CD4-positive, alpha-beta T cell (primary cell): Measurements from ENCODE around the gene ZNF431. TPM values are rescaled to one million over a fixed set of nuclear protein-coding genes. Genes with fewer than 3 reads are reported as not detected.

Source experiments
- ATAC-seq: fragments of 200-7000 bp; cut with Tn5 transposase; one replicate; pipeline ENCODE4 v1.10.0; 2022; ENCODE audit warnings: mild to moderate bottlenecking; ENCODE audit not compliant: poor library complexity
- CTCF ChIA-PET: fragments of 350-600 bp; sonication (Branson Sonifier 250); formaldehyde crosslinking; loops from one replicate; lab custom pipeline; 2021; ENCODE audit warnings: antibody characterized with exemption, inconsistent platforms; lab: Charles Lee
- POLR2A ChIA-PET: fragments of 350-600 bp; sonication (Branson Sonifier 250); formaldehyde crosslinking; loops from one replicate; lab custom pipeline; 2021; ENCODE audit warnings: antibody characterized with exemption, inconsistent platforms; lab: Charles Lee
- DNase-seq, 14 experiments: peaks; one replicate each; pipeline ENCODE4 v3.0.0-alpha.2; 2013 to 2020; ENCODE audit warnings: mixed read lengths in 2 of 14
- H3K27ac ChIP-seq, 2 donors: one replicate each; pipeline versions ENCODE4 v1.5.1 to v1.7.0; 2013; ENCODE audit warnings: low read length in 2 of 2, low read depth in 1 of 2, mild to moderate bottlenecking in 1 of 2
- H3K27me3 ChIP-seq, 2 experiments: 1 replicate in 1 of 2; 2 replicates in 1 of 2; pipeline versions ENCODE4 v1.6.1 to v1.7.0; 2013; ENCODE audit warnings: low read length in 2 of 2, control low read depth in 1 of 2, mild to moderate bottlenecking in 1 of 2, moderate library complexity in 1 of 2; ENCODE audit not compliant: insufficient read depth in 2 of 2, control insufficient read depth in 1 of 2
- H3K36me3 ChIP-seq: one replicate; pipeline ENCODE4 v1.6.1; 2013; ENCODE audit warnings: low read length, control low read depth; ENCODE audit not compliant: insufficient read depth
- H3K4me1 ChIP-seq: one replicate; pipeline ENCODE4 v1.6.1; 2013; ENCODE audit warnings: low read length, control low read depth; ENCODE audit not compliant: insufficient read depth
- H3K4me3 ChIP-seq: one replicate; pipeline ENCODE4 v1.5.1; 2013; ENCODE audit warnings: mild to moderate bottlenecking, low read length, moderate library complexity
- H3K9me3 ChIP-seq, 2 experiments: 1 replicate in 1 of 2; 2 replicates in 1 of 2; pipeline versions ENCODE4 v1.6.1 to v1.7.0; 2013; ENCODE audit warnings: low read length in 2 of 2, mild to moderate bottlenecking in 2 of 2, control low read depth in 1 of 2, moderate library complexity in 1 of 2; ENCODE audit not compliant: control insufficient read depth in 1 of 2, insufficient read depth in 1 of 2
- H3K27ac Mint-ChIP-seq: one replicate; pipeline ENCODE4 v1.8.0; 2020; ENCODE audit warnings: mixed read lengths
- H3K27me3 Mint-ChIP-seq: one replicate; pipeline ENCODE4 v1.8.0; 2021; ENCODE audit warnings: mixed read lengths
- H3K36me3 Mint-ChIP-seq: one replicate; pipeline ENCODE4 v1.8.0; 2021; ENCODE audit warnings: low read depth, mixed read lengths
- H3K4me1 Mint-ChIP-seq: one replicate; pipeline ENCODE4 v1.8.0; 2021; ENCODE audit warnings: low read depth, mixed read lengths
- H3K4me3 Mint-ChIP-seq: one replicate; pipeline ENCODE4 v1.8.0; 2020; ENCODE audit warnings: mild to moderate bottlenecking, mixed read lengths
- H3K9me3 Mint-ChIP-seq: one replicate; pipeline ENCODE4 v1.8.0; 2020; ENCODE audit warnings: mixed read lengths
- intact Hi-C, 2 experiments: fragments of 100-400 bp; cut with DNase I in 1 of 2; cut with micrococcal nuclease in 1 of 2; formaldehyde crosslinking; loops; one replicate each; pipeline versions ENCODE4 v1.15.1 to v1.9.0; 2023 to 2025; cut with DNase I, micrococcal nuclease
- total RNA-seq, 174 experiments: library from RNA in 2 of 174; stranded (reverse) in 2 of 174; gene quantifications; one replicate each; pipeline ENCODE4 v1.2.3 and lab custom pipeline; 2021 to 2026
- TF ChIP-seq, protein P1 (sequence below): fragments of 200-600 bp; IDR thresholded peaks from one replicate; pipeline ENCODE4 v1.8.0; 2022; ENCODE audit warnings: antibody characterized with exemption, mild to moderate bottlenecking

The ZNF431 gene
- total RNA-seq, 2 experiments from 2014 or later = 24.6 to 25.9 TPM

DNA sequence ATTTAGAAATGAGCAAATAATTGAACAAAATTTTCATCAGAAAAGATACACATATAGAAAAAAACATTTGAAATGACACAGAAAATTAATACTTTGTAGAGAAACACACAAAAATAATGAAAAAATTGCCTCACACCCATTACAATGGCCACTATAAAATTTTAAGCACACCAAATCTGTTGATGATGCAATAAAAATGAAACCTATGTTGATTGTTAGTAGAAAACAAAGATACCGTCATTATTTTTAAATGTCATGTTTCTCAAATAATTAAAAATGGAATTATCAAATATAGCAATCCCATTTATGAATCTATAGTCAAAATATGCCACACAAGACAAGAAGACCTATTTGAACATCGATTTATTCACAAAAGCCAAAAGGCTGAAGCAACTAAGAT, 96.8 kb downstream of the ZNF431 start:
- Mint-ChIP-seq H3K4me3 (no peak overlapping the region), H3K9me3 (no peaks in the 10 kb centered on the region), H3K27ac (no peak overlapping the region), H3K36me3 (no peaks in the 10 kb centered on the region), H3K27me3 (no peaks in the 10 kb centered on the region), H3K4me1 (no peaks in the 10 kb centered on the region)
- ChIA-PET CTCF (no interaction called here), POLR2A (no interaction called here)
- no peak overlapping the region for H3K27ac ChIP-seq
- TF ChIP-seq, protein P1, sequence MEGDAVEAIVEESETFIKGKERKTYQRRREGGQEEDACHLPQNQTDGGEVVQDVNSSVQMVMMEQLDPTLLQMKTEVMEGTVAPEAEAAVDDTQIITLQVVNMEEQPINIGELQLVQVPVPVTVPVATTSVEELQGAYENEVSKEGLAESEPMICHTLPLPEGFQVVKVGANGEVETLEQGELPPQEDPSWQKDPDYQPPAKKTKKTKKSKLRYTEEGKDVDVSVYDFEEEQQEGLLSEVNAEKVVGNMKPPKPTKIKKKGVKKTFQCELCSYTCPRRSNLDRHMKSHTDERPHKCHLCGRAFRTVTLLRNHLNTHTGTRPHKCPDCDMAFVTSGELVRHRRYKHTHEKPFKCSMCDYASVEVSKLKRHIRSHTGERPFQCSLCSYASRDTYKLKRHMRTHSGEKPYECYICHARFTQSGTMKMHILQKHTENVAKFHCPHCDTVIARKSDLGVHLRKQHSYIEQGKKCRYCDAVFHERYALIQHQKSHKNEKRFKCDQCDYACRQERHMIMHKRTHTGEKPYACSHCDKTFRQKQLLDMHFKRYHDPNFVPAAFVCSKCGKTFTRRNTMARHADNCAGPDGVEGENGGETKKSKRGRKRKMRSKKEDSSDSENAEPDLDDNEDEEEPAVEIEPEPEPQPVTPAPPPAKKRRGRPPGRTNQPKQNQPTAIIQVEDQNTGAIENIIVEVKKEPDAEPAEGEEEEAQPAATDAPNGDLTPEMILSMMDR = no peak
- no peaks in the 10 kb centered on the region for H3K27me3 ChIP-seq
- no peaks in the 10 kb centered on the region for H3K36me3 ChIP-seq
- H3K4me3 ChIP-seq = no peak overlapping the region
- DNase-seq (no peak), ATAC-seq (no peak)
- no peaks in the 10 kb centered on the region for H3K9me3 ChIP-seq
- no peaks in the 10 kb centered on the region for H3K4me1 ChIP-seq
- intact Hi-C loops = no loop called here

Other genes starting within 250 kb of the ZNF431 start
- gene ZNF85, start 218.8 kb upstream of the ZNF431 start, total RNA-seq = 1 to 10 TPM; 3.4 to 4.7 TPM
- 10 to 100 TPM; 40.5 to 43.8 TPM for gene ZNF430, start 121.4 kb upstream of the ZNF431 start, total RNA-seq
- gene ZNF714, start 59.8 kb upstream of the ZNF431 start, total RNA-seq = 10 to 100 TPM in 1 of 2 experiments, 1 to 10 TPM in 1; 8.0 to 10.0 TPM
- gene ZNF708, start 187.4 kb downstream of the ZNF431 start, total RNA-seq = 10 to 100 TPM; 15.5 to 16.4 TPM
- 1 to 10 TPM; 4.7 to 5.0 TPM for gene ZNF738, start 217.0 kb downstream of the ZNF431 start, total RNA-seq